NCI-H1417 (cell line): ENCODE data around the gene RGL4.
A peak's percentile ranks its signal among the peaks of the same experiment; 100 is the strongest.
"Not testable (repeated sequence)": the region's sequence is repeated elsewhere in the genome, so short reads cannot be mapped to it uniquely, and the experiment has no call there.

Experiments used
- DNase-seq, 3 experiments: peaks; one replicate each; lab custom pipeline; 2025; lab: John Stamatoyannopoulos, UW

Gene RGL4

DNA sequence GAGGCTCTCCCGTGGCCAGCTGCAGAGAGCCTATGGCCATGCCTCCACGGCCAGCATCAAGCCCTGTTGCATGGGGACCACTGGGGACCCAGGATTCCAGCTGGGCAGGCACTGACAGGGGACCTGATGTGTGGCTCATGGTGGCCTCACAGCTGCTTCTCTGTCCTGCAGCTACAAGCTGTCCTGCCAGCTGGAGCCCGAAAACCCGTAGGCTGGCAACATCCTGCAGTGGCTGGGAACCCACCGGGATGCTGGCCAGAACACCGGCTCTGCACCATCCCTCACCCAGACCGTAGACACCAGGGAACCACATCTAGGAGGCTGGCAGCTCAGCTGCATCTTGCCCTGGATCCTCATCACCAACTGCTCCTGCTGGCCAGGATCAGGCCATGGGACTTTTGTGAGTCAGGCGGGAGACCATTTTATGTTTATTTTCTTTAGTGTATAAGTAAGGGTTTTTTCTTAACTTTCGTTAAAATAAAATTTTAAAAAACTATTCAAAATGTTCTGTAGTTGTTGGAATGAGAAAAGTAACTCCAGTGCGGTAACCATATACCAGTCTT, 7.9 kb downstream of the RGL4 start:
- no peak for DNase-seq

DNA sequence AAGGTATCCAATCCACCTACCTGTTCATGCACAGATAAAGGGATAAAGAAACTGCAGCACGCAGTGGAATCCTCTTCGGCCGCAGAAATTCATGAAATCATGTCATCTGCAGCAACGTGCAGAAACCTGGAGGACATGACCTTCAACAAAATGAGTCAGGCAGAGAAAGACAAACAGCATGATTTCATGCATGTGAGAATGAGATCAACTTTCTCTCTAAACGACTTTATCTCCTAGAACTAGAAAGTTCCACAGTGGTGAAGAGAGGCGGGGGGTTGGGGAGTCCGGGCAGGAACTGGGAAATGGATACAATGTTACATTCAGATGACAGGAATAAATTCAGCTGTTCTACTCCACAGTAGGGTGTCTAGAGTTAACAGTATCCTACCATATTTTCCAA, 9.9 kb downstream of the RGL4 start:
- DNase-seq = no peak

DNA sequence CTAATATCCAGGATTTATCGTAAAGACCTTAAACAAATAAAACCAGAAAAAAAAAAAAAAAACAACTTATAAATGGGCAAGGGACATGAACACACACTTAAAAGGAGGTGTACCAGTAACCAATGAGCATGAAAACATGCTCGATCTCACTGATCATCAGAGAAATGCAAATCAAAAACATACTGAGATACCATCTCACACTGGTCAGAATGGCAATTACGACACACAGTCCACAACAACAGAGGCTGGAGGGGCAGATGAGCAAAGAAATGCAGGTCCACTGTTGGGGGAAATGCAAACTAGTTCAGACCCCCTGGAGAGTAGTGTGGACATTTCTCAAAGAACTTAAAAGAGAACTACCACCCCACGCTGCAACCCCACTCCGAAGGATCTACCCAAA, 13.2 kb downstream of the RGL4 start:
- DNase-seq = no peak

DNA sequence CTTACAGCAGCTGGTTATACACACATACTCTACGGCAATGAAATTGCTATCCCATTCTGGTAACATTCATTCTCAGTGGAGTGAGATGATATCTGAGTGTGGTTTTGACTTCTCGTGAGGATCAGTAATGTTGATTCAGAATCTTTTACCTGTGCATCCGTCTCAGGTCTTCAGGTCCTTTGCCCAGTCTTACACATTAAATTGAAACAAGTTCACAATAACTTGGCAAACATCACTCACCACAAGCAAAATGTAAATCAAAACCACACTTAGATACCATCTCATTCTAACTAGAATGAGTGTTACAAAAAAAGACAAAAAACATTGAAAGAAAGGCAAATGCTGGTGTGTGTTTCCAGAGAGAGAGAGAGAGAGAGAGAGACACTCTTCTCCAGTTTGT, 14.0 kb downstream of the RGL4 start:
- no peak for DNase-seq

DNA sequence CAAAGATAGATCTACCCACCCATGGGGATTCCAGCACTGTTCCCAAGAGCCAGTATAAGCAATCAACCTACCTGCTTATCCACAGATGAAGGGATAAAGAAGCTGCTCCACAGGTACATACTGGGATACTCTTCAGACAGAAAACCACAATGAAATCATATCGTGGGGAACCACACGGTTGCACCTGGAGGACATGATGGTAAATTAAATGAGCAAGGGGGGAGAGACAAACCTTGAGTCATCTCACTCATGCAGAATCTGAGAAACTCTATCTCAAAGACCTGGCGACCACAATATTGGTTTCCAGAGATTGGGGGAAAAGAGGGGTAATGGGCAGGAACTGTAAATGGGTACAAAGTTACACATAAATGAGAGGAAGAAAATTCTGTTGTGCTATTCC, 14.5 kb downstream of the RGL4 start:
- DNase-seq = no peak

DNA sequence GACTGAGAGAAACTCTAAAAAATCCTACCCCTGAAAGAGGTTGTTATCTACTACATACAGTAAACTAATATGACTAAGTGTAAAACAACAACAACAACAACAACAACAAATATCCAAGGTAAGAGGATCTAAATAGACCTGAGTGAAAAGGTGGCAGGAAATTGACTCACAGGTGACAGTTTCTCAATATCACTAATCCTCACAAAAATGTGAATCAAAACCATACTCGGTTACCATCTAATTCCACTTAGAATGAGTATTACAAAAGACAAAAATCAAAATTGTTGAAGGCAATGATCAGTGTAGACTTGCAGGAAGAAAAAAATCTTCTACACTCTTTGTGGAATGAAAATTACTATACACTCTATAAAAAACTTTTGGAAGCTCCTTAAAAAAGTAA, 17.5 kb downstream of the RGL4 start:
- no peak for DNase-seq

DNA sequence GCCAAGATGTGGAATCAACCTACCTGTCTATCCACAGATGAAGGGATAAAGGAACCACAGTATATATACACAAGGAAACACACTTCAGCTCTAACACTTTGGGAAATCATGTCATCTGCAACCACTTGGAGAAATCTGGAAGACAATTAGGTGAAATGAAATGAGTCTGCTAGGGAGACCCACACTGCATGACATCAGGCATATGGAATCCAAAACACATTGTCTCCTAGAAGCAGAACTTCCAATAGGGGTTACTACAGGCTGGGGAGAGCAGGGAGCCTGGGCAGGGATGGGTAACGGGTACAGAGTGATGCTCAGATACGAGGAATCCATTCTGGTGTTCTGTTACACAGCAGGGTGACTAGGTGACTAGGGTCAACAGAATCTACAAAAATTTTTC, 18.3 kb downstream of the RGL4 start:
- DNase-seq = no peak

DNA sequence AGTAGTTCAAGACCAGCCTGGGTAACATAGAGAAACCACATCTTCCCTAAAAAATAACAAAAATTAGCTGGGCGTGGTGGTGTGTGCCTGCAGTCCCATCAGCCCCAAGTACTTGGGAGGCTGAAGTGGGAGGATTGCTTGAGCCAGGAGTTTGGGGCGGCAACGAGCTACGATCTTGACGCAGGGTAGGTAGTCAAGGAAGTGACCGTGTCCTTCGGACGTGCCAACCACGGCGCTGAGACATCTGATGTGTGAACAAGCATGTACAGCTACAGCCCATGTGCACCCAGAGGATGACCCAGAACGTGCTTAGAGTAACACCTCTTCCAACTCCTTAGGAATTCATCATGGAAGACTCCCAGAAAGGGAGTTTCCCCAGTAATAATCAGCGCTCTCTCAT, 21.4 kb downstream of the RGL4 start:
- DNase-seq = no peak

DNA sequence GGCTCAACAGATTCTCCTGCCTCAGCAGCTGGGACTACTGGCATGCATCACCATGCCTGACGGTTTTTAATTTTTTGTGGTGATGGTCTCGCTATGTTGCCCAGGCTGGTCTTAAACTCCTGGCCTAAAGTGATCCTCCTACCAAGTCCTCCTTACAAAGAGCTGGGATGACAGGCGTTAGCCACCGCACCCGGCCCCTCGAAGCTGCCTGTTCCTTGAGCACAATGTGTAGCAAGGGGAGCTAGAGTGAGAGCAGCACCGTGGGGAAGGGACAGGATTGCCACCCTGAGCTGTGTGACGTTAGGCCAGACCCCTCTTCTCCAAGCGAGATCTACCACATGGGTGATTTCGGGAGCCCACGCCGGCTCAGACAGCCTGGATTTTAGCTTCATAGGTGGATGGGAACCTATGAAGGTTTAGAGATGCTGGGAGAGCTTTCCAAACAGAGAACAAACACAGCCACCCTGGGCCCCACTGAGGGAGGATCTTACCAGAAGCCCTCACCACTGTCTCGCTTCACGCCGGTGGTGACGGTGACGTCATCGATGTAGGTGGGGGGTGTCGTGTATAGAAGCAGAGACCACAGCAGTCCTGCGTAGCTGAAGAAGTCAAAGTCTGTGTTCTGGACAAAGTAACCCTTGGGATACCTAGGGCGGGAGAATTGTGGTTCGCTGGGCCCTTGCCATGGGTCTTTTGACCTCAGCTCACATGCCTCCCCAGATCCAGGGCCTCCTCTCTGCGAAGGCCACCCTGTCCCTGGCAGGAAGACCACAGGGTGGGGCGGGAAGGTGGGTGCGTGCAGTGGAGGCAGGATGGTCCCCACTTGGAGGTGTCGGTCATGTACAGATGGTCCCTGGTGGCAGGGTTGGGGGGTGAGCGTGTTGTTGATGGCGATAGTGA, 23.1 kb downstream of the RGL4 start:
- no peak for DNase-seq

DNA sequence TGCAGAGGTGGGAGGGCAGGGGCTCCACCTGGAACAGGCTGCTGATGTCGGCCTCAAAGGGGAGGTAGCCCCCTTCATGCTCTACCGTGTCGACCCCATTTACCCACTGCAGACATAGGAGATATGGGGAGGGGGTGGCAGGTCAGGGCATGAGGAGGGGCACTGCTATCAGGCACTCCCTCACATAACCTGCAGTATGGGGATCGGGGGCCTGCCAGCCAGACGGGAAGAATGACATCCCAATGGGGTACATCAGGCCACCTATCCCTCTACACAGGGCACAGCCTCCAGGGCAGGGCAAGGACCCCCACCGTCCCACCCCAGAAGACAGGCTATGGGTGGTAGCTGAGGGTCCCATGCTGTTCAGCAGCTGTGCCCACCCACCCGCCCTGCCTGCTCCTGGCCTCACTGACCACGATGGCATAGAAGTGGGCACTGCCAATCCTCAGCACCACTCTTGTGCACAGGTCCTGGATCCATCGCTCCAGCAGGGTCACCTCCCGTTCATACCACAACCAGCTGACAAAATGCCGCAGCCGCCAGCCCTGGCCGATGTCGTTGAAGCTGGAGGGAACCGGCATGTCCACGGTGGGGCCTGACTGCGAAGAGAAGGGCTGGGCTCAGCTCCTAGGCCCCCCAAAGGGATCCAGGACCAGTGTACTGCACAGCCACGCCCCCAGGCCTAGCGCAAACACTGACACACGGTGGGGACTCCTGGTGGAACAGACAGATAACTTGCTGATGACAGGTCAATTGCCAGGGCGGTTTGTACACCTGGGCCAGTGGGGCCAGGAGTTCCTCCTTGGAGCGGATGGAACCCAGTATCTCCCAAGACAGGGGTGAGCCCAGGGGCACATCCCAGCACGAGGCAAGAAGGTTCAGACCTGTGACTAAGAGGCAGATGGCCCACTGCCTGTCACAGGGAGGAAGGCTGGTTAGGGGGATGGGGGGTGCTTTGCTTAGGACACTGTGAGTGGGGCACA, 24.1 kb downstream of the RGL4 start:
- no peak for DNase-seq

DNA sequence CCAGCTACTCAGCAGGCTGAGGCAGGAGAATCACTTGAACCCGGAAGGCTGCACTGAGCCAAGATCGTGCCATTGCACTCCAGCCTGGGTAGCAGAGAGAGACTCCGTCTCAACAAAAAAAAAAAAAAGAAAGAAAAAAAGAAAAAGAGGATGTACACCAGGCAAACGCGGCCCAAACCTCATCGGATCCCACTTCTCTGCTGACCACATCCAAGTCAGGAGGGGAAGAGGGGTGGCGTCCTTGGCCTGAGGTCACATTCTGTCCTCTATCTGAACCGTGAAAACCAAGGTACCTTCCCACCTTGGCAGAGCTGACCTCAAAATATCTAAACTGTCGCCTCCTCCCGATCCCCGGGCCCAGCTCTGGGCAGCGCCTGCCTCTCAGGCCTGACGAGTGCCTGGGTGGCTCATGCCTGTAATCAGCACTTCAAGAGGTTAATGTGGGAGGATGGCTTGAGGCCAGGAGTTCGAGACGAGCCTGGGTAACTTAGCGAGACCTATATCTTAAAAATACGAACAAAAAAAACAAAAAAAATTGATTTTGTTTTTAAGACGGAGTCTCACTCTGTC, 25.1 kb downstream of the RGL4 start:
- DNase-seq = no peak

DNA sequence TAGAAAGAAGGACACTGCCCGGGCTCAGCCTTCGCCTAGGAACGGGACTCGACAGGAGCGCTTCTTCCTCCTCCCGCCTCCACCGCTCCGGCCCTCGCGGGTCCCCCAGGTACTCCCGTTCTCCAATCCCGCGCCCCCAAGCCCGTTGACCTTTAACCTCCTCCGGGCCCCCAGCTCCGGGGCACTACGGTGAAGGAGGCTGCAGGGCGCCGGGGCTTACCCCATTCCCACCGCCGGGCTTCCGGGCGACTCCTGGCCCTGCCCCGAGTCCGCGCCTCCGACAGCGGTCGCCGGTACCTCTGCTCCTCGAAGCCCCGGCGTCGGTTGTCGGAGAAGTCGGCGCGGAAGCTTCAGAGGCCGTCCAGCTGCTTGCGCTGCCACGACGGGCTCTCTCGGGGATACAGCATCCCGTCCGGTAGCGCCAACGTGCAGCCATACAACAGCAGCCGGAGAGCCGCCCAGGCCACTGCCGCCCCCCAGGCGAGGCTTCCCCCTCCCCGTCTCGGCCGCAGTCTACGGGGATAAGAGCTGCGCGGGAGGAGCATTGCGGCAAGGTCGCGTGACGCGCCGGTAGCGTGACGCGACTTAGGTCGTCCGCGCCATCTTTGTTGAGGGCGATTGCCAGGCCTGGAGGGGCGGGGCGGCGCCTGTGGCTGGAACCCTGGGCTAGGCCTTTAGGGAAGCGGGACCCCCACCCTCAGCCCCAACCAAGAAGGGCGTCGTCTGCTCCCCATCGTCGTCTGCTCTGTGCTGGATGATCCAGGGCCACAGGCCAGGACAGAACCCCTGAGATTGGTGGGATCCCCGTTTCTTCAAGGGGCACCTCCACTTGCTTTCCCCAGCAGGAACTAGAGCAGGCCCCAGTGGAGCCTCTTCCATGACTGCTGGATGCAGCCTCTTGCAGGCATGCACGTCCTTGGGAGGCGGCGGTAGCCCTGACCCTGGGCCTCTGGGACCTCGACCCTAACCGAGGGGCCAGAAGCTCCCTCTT, 26.3 kb downstream of the RGL4 start:
- DNase-seq = peak; percentile 77 to 83 (median 82)

DNA sequence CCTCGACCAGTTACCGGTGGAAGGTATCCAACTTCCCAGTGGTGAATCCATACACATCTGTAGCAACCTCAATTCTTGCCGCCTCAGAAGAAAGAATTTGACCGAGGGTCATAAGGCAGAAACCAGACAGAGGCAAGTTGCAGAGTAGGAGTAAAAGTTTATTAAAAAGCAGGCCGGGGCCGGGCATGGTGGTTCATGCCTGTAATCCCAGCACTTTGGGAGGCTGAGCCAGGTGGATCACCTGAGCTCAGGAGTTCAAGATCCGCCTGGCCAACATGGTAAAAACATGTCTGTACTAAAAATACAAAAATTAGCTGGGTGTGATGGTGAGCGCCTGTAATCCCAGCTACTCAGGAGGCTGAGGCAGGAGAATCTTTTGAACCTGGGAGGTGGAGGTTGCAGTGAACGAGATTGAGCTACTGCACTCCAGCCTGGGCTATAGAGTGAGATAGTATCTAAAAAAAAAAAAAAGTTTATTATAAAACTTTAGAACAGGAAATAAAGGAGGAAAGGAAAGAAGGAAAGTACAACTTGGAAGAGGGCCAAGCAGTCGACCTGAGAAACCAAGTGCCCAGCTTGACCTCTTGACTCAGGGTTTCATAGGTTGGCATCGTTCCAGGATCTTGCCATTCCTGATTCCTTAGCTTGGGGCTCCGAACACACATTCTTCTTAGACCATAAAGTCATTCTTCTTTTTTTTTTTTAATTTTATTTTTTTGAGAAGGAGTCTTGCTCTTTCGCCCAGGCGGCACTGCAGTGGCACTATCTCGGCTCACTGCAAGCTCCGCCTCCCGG, 27.8 kb downstream of the RGL4 start:
- DNase-seq = no peak

DNA sequence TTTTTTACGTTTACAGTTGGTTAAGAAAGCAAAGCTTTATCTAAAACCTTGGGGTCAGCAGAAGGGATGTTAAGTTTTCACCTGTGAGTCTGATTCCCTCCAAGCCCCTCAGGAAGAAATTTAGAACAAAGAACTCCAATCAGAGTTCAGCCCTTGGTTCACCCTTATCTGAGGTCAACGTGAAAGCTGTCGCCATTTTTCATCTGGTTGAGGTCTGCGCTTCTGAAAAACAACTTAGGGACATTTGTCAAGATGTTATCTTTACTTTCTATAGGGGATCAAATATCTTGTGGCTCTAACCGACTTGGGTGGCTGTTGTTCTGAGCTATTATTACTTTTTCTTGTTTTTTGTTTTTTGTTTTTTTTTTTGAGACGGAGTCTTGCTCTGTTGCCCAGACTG, 30.0 kb downstream of the RGL4 start:
- DNase-seq = no peak

DNA sequence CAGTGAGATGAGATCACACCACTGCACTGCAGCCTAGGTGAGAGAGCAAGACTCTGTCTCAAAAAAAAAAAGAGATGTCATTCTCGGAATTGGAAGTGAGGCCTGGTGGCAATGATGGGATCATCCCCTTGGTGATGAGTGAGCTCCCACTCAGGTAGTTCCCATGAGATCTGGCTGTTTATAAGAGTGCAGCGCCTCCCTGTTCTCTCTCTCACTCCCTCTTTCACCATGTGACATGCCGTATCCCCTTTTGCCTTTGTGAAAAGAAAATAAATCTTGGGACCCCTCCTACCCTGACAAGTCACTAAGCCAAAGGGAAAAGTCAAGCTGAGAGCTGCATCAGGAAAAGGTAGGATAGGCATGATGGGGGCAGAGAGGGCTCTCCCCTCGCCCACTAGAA, 31.3 kb downstream of the RGL4 start:
- no peak for DNase-seq

DNA sequence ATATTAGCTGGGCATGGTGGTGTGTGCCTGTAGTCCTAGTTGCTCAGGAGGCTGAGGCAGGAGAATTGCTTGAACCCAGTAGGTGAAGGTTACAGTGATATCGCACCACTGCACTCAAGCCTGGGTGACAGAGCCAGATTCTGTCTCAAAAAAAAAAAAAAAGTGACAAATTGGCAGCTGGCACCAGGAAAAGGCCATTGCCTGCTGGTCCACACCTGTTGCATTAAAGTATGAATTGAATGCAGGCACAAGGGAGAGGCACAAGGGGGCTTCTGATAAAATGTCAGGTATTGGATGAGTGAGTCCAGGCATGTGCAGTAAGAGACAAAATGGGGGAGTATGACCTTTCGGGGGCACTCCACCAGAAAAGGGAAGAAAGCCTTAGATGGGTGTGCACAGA, 31.9 kb downstream of the RGL4 start:
- no peak for DNase-seq

DNA sequence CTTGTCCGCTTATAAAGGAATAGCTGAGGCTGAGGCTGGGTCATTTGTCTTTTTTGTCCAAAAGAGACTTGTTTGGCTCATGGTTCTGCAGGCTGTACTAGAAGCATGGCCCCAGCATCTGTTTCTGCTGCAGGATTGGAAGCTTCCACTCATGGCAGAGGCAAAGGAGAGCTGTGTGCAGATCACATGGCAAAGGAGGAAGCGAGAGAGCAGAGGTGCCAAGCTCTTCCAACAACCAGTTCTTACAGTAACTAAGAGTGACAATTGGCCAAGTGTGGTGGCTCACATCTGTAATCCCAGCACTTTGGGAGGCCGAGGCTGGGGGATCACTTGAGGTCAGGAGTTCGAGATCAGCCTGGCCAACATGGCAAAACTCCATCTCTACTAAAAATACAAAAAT, 37.3 kb downstream of the RGL4 start:
- not testable (repeated sequence) for DNase-seq

DNA sequence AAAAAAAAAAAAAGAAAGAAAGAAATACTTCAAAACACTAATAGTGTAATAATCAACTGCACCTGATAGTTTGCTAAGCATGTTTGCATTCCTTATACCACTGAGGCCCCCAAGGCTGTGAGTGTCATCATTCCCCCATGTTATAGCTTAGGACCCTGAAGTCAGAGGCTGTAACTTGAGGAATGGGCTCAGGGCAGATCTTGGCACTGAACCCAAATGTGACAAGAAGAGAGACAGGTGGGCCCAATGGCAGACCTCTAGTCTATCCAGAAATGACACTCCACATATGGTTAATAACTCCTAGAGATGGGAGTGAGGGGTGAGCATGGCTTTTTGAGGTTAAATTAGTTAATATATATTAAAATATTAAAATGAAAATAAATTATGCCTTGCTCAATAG, 46.9 kb downstream of the RGL4 start:
- DNase-seq = no peak

DNA sequence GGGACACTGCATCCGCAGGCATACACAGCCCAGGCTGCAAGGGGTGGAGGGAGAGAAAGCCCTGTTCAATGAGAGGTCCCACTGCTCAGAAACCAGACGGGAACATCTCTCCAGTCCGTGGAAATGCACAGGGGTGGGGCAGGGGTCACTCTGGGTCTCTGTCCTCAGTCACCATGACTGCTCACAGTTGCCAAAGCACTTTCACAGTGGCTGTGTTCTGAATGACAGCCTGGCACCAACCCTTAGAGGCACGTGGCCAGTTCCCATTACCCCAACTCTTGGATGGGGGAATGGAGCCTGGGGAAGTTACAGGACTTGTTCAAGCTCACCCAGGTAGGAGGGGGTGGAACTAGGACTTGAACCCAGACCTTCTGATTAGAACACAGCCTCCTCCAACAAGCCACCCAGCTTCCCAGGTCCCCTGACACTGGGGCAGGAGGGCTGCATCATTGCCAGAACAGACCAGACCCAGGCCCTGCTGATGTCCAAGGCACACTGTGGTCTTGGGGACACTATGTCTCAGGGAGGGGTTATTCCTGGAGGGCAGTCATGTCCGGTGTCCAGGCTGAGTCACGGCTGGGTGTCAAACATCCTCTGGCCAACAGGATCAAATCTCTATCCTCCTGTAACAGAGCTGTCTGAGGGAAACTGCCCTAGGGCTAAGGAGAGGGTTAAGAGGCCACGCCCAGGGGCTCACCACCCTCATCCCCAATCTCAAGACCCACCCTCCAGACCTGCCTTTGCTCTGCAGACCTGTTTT, 51.9 kb downstream of the RGL4 start:
- no peak for DNase-seq
